ENCODE measurements around the gene PARVB.

GRCh38 chr22:44088976-44089570 is 65.0 kb downstream of the PARVB start:
- TF ChIP-seq POLR2AphosphoS5 (IDR thresholded peaks at IDR 0.05; ENCODE audit: low read depth, low read length) (no peak), SRF (IDR thresholded peaks at IDR 0.05; ENCODE audit: low read depth, low read length) (no peak)
